ENCODE results near the gene OR6Y1. TPM values are rescaled to one million over a fixed set of nuclear protein-coding genes. Genes with fewer than 3 reads are reported as not detected.

The OR6Y1 gene
- total and polyA plus RNA-seq, 2 donors (not counting 3 experiments of a cell fraction or from before 2014, with no cell fraction given) = not detected

GRCh38 chr1:158506369-158506987 lies 47.7 kb downstream of the OR6Y1 start:
- no peaks in the 10 kb centered on the region for H3K4me1 ChIP-seq (ENCODE audit: control insufficient read depth, extremely low read depth, insufficient read depth, low read length)
- POLR2A ChIA-PET = no interaction called here
- no peaks in the 10 kb centered on the region for H3K9me1 ChIP-seq (replicated peaks; ENCODE audit: control insufficient read depth, extremely low read depth, insufficient read depth, low read length)
- no peak overlapping the region for H2AFZ ChIP-seq (ENCODE audit: low read depth, low read length)
- CTCF ChIA-PET = interaction anchor here (0.9 to 3.1 kb wide), 5 partner anchors 10 to 565 kb away, joined by 3 to 34 read pairs (median 4); no protein-coding TSS in a partner anchor
- H3K4me2 ChIP-seq (ENCODE audit: insufficient read depth, low read length) = no peak overlapping the region
- no peaks in the 10 kb centered on the region for H3K36me3 ChIP-seq (ENCODE audit: control insufficient read depth in 2 of 2, extremely low read depth in 1 of 2, insufficient read depth in 2 of 2, low read length in 2 of 2)
- no peak overlapping the region for H3K4me3 ChIP-seq (replicated peaks in 1 of 3; ENCODE audit: insufficient read depth in 1 of 3, low read depth in 1 of 3, low read length in 3 of 3)
- dilution Hi-C loops (cut with MboI; ENCODE audit: extremely low pct_ligation_motif_present, low sequenced_read_pairs) = no loop called here
- BruUV-seq (replicated peaks) = no TSS peak
- H3K9ac ChIP-seq (replicated peaks; ENCODE audit: extremely low read depth, insufficient read depth, low read length) = no peak overlapping the region
- H3K79me2 ChIP-seq (ENCODE audit: control insufficient read depth, insufficient read depth, low read length) = no peaks in the 10 kb centered on the region
- no peaks in the 10 kb centered on the region for H4K20me1 ChIP-seq (replicated peaks; ENCODE audit: control insufficient read depth, extremely low read depth, insufficient read depth, low read length)
- no peak overlapping the region for H3K27ac ChIP-seq (ENCODE audit: insufficient read depth, low read depth, low read length)
- FAIRE-seq = peak; percentile 33
- intact Hi-C loops (cut with micrococcal nuclease) = loop anchor here (1.0 kb wide), 2 partner anchors 493 to 566 kb away; no protein-coding TSS in a partner anchor
- no peaks in the 10 kb centered on the region for H3K9me3 ChIP-seq (replicated peaks; ENCODE audit: control insufficient read depth, insufficient read depth, low read length)
- peak; percentile 43 for DNase-seq (ENCODE audit: low read depth, low spot score)
- TF ChIP-seq CTCF (IDR thresholded peaks at IDR 0.05; ENCODE audit: extremely low read depth in 1 of 2, insufficient read depth in 1 of 2, low read depth in 1 of 2, low read length in 2 of 2) (peak; percentile 25 to 60), POLR2AphosphoS5 (IDR thresholded peaks at IDR 0.05; ENCODE audit: insufficient read depth, low read depth, low read length) (no peak), EZH2 (IDR thresholded peaks at IDR 0.05; ENCODE audit: borderline replicate concordance, low read depth, low read length, severe bottlenecking) (no peak)
- H3K27me3 ChIP-seq (ENCODE audit: control insufficient read depth in 2 of 2, insufficient read depth in 2 of 2, low read length in 2 of 2) = peaks cover 0 to 1% of the 10 kb centered on the region in 2 experiments

- dilution Hi-C loops (cut with MboI; ENCODE audit: extremely low pct_ligation_motif_present, low sequenced_read_pairs) (no loop called here), intact Hi-C loops (cut with micrococcal nuclease) (no loop called here)
- Histone ChIP-seq H4K20me1 (replicated peaks; ENCODE audit: control insufficient read depth, extremely low read depth, insufficient read depth, low read length) (no peaks in the 10 kb centered on the region), H3K27ac (ENCODE audit: insufficient read depth, low read depth, low read length) (no peak overlapping the region), H3K9me3 (replicated peaks; ENCODE audit: control insufficient read depth, insufficient read depth, low read length) (no peaks in the 10 kb centered on the region), H3K36me3 (ENCODE audit: control insufficient read depth in 2 of 2, extremely low read depth in 1 of 2, insufficient read depth in 2 of 2, low read length in 2 of 2) (no peaks in the 10 kb centered on the region), H3K4me1 (ENCODE audit: control insufficient read depth, extremely low read depth, insufficient read depth, low read length) (no peaks in the 10 kb centered on the region), H3K27me3 (ENCODE audit: control insufficient read depth in 2 of 2, insufficient read depth in 2 of 2, low read length in 2 of 2) (no peaks in the 10 kb centered on the region), H3K79me2 (ENCODE audit: control insufficient read depth, insufficient read depth, low read length) (no peaks in the 10 kb centered on the region), H2AFZ (ENCODE audit: low read depth, low read length) (no peak overlapping the region), H3K4me2 (ENCODE audit: insufficient read depth, low read length) (no peak overlapping the region), H3K9me1 (replicated peaks; ENCODE audit: control insufficient read depth, extremely low read depth, insufficient read depth, low read length) (no peaks in the 10 kb centered on the region), H3K9ac (replicated peaks; ENCODE audit: extremely low read depth, insufficient read depth, low read length) (no peak overlapping the region), H3K4me3 (replicated peaks in 1 of 3; ENCODE audit: insufficient read depth in 1 of 3, low read depth in 1 of 3, low read length in 3 of 3) (no peak overlapping the region)
- POLR2A ChIA-PET = no interaction called here
- DNase-seq (ENCODE audit: low read depth, low spot score) = peak; percentile 21
- no TSS peak for BruUV-seq (replicated peaks)
- TF ChIP-seq CTCF (IDR thresholded peaks at IDR 0.05; ENCODE audit: extremely low read depth in 1 of 2, insufficient read depth in 1 of 2, low read depth in 1 of 2, low read length in 2 of 2) (no peak), FOS (IDR thresholded peaks at IDR 0.05; ENCODE audit: borderline replicate concordance, insufficient read depth, low read length) (no peak), POLR2A (IDR thresholded peaks at IDR 0.05; ENCODE audit: low read depth, low read length) (no peak), GATA2 (IDR thresholded peaks at IDR 0.05; ENCODE audit: insufficient read depth, insufficient read length, low read depth, low read length) (no peak), MYC (IDR thresholded peaks at IDR 0.05; ENCODE audit: low read depth, low read length) (no peak), POLR2AphosphoS5 (IDR thresholded peaks at IDR 0.05; ENCODE audit: insufficient read depth, low read depth, low read length) (no peak), MAX (IDR thresholded peaks at IDR 0.05; ENCODE audit: insufficient read depth, insufficient read length) (no peak), JUN (IDR thresholded peaks at IDR 0.05; ENCODE audit: borderline replicate concordance, insufficient read depth, insufficient read length, low read depth) (no peak), EZH2 (IDR thresholded peaks at IDR 0.05; ENCODE audit: borderline replicate concordance, low read depth, low read length, severe bottlenecking) (no peak)
- no peak for FAIRE-seq
- CTCF ChIA-PET = interaction anchor here (0.7 to 2.9 kb wide), 6 partner anchors 9 to 574 kb away, joined by 3 to 49 read pairs (median 3); no protein-coding TSS in a partner anchor
These were observed 57.8 kb downstream of the OR6Y1 start for GRCh38 chr1:158496374-158496773.
